ENCODE measurements around the gene ZIM2.

Gene ZIM2

DNA sequence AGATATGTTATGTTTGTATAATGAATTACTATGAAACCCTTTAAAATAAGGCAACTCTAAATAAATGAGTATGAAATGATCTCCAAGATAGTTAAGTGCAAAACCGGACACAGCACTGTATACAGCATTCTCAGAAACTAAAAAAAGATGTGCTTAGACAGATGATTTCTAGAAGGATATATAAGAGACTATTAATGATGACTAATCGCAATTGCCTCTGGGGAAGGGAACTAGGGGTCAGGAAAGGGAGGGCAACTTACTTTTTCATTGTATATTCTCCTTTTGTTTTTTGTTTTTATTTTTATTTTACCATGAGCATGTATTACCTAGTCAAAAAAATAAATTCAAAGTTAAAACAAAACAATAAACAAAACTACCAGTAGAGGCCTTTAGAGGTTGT, 12.8 kb downstream of the ZIM2 start:
- H3K27ac ChIP-seq (ENCODE audit: low read depth, low read length), result no peak overlapping the region
- no peak overlapping the region for H2AFZ ChIP-seq (ENCODE audit: low read length, unreplicated experiment)
- no peaks in the 10 kb centered on the region for H3K79me2 ChIP-seq (ENCODE audit: control insufficient read depth, insufficient read depth, low read length, unreplicated experiment)
- H3K36me3 ChIP-seq (ENCODE audit: insufficient read depth, low read length), result no peaks in the 10 kb centered on the region
- H3K4me1 ChIP-seq (ENCODE audit: control insufficient read depth, insufficient read depth, low read length, unreplicated experiment), result no peaks in the 10 kb centered on the region
- no peaks in the 10 kb centered on the region for H3K27me3 ChIP-seq (ENCODE audit: insufficient read depth, low read length)
- H3K4me3 ChIP-seq (ENCODE audit: low read depth, low read length), result no peak overlapping the region

DNA sequence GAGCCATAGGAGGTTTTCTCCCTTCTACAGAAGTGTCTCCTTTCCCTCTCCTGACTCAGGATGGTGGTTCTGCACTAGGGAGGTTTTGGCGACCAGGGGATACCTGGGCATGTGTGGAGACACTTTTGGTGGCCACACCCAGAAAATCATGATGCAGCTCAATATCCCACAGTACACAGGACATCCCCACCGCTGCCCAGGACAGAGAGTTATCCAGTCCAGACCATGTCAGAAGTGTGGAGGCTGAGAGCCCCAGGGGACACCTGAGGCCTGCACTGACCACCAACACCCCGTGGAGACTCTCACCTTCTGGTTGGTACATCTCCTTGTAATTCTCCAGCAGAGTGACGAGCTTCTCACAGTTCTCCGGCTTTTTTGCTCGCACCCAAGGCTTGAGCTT, 16.6 kb downstream of the ZIM2 start:
- Histone ChIP-seq H3K4me3 (ENCODE audit: low read depth, low read length) (no peak overlapping the region), H2AFZ (ENCODE audit: low read length, unreplicated experiment) (no peak overlapping the region), H3K4me1 (ENCODE audit: control insufficient read depth, insufficient read depth, low read length, unreplicated experiment) (no peaks in the 10 kb centered on the region), H3K36me3 (ENCODE audit: insufficient read depth, low read length) (no peaks in the 10 kb centered on the region), H3K27ac (ENCODE audit: low read depth, low read length) (no peak overlapping the region), H3K79me2 (ENCODE audit: control insufficient read depth, insufficient read depth, low read length, unreplicated experiment) (no peaks in the 10 kb centered on the region), H3K27me3 (ENCODE audit: insufficient read depth, low read length) (no peaks in the 10 kb centered on the region)

DNA sequence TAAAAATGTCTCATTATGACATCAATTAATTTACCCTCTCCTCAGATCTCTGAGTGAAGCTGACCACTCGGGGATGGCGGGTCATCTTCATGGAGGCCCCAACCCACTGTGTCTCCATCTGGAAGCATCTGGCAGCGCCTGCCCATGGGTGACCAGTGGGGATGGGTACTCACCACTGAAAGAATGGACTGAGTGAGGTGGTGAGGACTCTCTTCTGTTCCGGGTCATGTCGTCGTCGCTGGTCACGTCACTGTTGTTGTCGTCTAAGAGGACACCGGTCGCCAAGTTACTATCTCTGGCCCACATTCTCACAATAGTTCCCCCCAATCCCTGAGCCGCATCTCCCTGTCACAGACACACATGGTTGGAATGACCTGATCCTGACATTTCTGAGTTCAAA, 17.1 kb downstream of the ZIM2 start:
- Histone ChIP-seq H3K27me3 (ENCODE audit: insufficient read depth, low read length) (no peaks in the 10 kb centered on the region), H3K79me2 (ENCODE audit: control insufficient read depth, insufficient read depth, low read length, unreplicated experiment) (no peaks in the 10 kb centered on the region), H3K27ac (ENCODE audit: low read depth, low read length) (no peak overlapping the region), H2AFZ (ENCODE audit: low read length, unreplicated experiment) (no peak overlapping the region), H3K4me1 (ENCODE audit: control insufficient read depth, insufficient read depth, low read length, unreplicated experiment) (no peaks in the 10 kb centered on the region), H3K36me3 (ENCODE audit: insufficient read depth, low read length) (no peaks in the 10 kb centered on the region), H3K4me3 (ENCODE audit: low read depth, low read length) (no peak overlapping the region)

DNA sequence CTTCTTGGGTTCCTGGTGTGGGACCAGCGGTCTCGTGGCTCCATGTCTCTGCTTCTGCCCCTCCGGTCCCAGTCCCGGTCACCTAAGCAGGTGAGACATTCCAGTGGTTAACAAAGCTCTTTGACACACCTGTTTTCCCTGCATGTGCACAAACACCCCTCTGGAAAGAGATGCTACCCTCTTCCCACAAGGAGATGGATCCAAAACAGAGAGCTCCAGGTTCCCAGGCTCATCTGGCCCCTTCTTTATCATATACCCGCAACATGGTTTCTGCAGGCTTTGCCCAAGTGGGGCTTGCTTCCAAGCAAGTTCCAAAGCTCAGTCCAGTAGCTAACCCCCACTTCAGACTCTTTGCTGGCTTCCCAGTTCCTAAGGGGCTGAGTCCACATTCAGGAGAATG, 17.8 kb downstream of the ZIM2 start:
- Histone ChIP-seq H3K27ac (ENCODE audit: low read depth, low read length) (no peak overlapping the region), H3K27me3 (ENCODE audit: insufficient read depth, low read length) (no peaks in the 10 kb centered on the region), H3K4me3 (ENCODE audit: low read depth, low read length) (no peak overlapping the region), H3K36me3 (ENCODE audit: insufficient read depth, low read length) (no peaks in the 10 kb centered on the region), H3K79me2 (ENCODE audit: control insufficient read depth, insufficient read depth, low read length, unreplicated experiment) (no peaks in the 10 kb centered on the region), H2AFZ (ENCODE audit: low read length, unreplicated experiment) (no peak overlapping the region), H3K4me1 (ENCODE audit: control insufficient read depth, insufficient read depth, low read length, unreplicated experiment) (no peaks in the 10 kb centered on the region)

DNA sequence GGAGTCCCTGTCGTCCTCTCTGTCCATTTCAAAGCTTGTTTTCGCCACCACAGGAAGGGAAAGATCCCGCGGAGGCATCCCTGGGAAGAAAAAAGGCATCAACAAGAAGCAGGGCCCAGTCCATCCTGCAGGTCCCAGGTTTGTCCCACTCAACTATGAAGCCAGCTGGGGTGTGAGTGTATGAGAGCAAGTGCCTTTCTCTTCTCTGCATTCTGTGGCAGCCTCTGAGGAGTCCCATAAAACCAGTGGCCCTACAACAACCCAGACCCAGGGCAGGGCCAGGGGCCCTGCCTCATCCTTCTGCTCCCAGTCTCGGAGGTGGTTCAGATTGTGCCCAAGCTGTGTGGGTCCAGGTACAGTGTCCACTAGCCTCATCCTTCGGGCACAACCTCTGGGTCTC, 18.9 kb downstream of the ZIM2 start:
- no peak overlapping the region for H3K4me3 ChIP-seq (ENCODE audit: low read depth, low read length)
- H3K27ac ChIP-seq (ENCODE audit: low read depth, low read length), result no peak overlapping the region
- H3K79me2 ChIP-seq (ENCODE audit: control insufficient read depth, insufficient read depth, low read length, unreplicated experiment), result no peaks in the 10 kb centered on the region
- no peaks in the 10 kb centered on the region for H3K4me1 ChIP-seq (ENCODE audit: control insufficient read depth, insufficient read depth, low read length, unreplicated experiment)
- H2AFZ ChIP-seq (ENCODE audit: low read length, unreplicated experiment), result no peak overlapping the region
- H3K27me3 ChIP-seq (ENCODE audit: insufficient read depth, low read length), result no peaks in the 10 kb centered on the region
- 0 out of 2 replicates have a peak, but pooled peaks cover 3% of the 10 kb centered on the region for H3K36me3 ChIP-seq (ENCODE audit: insufficient read depth, low read length)

DNA sequence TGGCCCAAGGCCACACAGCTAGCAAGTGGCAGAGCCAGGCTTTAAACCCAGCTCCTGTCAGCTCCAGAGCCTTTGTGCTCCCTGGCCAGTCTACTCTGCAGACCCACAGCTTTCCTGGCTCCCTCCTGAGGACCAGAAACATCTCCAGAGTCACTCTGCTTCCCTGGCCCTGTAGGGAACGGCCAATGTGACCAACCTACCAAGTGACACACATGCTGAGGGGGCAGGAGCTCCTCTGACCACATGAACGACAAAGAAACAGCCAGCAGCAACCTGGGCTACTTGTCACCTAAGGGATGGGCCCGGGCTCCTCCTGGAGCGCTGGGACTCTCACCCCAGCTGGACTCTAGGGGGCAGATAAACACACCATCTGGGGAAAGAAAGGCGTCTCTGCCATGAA, 19.3 kb downstream of the ZIM2 start:
- no peak overlapping the region for H3K4me3 ChIP-seq (ENCODE audit: low read depth, low read length)
- no peaks in the 10 kb centered on the region for H3K27me3 ChIP-seq (ENCODE audit: insufficient read depth, low read length)
- no peak overlapping the region for H2AFZ ChIP-seq (ENCODE audit: low read length, unreplicated experiment)
- H3K36me3 ChIP-seq (ENCODE audit: insufficient read depth, low read length), result 0 out of 2 replicates have a peak, but pooled peaks cover 3% of the 10 kb centered on the region
- H3K79me2 ChIP-seq (ENCODE audit: control insufficient read depth, insufficient read depth, low read length, unreplicated experiment), result no peaks in the 10 kb centered on the region
- H3K27ac ChIP-seq (ENCODE audit: low read depth, low read length), result no peak overlapping the region
- H3K4me1 ChIP-seq (ENCODE audit: control insufficient read depth, insufficient read depth, low read length, unreplicated experiment), result no peaks in the 10 kb centered on the region

DNA sequence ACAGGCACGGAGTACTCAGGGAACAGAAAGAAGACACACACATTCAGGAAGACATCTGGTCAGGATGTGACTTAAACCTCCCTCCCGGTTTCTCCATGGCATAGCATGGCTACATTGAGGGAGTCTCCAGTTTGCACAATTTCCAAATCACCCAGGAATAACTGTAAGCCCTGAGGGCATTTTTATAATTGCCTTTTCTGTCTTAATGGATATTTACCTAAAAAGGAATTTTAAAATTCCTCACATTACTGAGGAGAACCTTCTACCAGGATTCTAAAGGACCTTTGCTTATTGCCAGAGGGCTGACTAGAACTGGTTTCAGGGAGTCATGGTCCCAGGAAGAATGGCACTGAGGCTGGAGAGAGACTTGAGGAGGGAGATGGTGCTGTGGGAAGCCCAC, 21.4 kb downstream of the ZIM2 start:
- no peaks in the 10 kb centered on the region for H3K79me2 ChIP-seq (ENCODE audit: control insufficient read depth, insufficient read depth, low read length, unreplicated experiment)
- no peaks in the 10 kb centered on the region for H3K27me3 ChIP-seq (ENCODE audit: insufficient read depth, low read length)
- no peak overlapping the region for H3K27ac ChIP-seq (ENCODE audit: low read depth, low read length)
- H3K36me3 ChIP-seq (ENCODE audit: insufficient read depth, low read length), result 0 out of 2 replicates have a peak, but pooled peaks cover 3% of the 10 kb centered on the region
- H2AFZ ChIP-seq (ENCODE audit: low read length, unreplicated experiment), result no peak overlapping the region
- H3K4me3 ChIP-seq (ENCODE audit: low read depth, low read length), result no peak overlapping the region
- no peaks in the 10 kb centered on the region for H3K4me1 ChIP-seq (ENCODE audit: control insufficient read depth, insufficient read depth, low read length, unreplicated experiment)

DNA sequence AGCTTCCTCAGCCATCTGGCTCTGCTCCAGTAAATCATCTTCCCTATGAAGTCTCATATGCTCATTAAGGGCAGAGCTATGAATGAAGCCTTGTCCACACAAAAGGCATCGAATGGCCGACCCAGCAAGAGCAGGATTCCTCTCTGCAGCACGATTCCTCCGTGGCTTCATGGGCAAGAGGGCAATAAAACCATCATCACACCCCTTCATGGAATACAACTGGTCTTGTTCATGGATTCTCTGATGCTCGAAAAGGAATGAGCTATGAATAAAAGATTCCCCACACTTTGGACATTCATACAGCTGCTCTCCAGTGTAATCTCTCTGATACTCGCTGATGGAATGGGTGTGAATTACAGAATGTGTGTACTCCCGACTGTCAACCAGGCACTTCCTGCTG, 25.9 kb downstream of the ZIM2 start:
- no peak overlapping the region for H2AFZ ChIP-seq (ENCODE audit: low read length, unreplicated experiment)
- H3K27me3 ChIP-seq (ENCODE audit: insufficient read depth, low read length), result no peaks in the 10 kb centered on the region
- H3K4me3 ChIP-seq (ENCODE audit: low read depth, low read length), result no peak overlapping the region
- no peaks in the 10 kb centered on the region for H3K4me1 ChIP-seq (ENCODE audit: control insufficient read depth, insufficient read depth, low read length, unreplicated experiment)
- 0 out of 2 replicates have a peak, but pooled peaks cover 3% of the 10 kb centered on the region for H3K36me3 ChIP-seq (ENCODE audit: insufficient read depth, low read length)
- H3K27ac ChIP-seq (ENCODE audit: low read depth, low read length), result no peak overlapping the region
- H3K79me2 ChIP-seq (ENCODE audit: control insufficient read depth, insufficient read depth, low read length, unreplicated experiment), result no peaks in the 10 kb centered on the region

DNA sequence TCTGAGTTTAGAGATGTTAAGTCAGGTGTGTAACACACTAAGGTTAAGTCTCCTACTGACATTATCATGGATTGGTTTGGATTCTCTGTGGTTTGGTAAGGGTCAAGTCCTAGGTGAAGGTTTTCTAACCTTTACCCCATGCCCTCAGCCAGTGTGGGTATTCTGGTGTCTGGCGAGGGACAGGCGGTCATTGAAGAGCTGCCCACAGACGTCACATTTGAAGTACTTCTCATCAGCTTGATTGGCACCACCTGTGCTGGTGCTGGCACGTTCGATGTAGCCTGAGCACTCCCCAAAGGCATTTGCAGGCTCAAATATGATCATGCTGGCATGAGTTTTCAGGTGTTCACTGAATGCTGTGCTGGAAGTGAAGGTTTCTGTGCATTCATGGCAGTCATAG, 27.0 kb downstream of the ZIM2 start:
- Histone ChIP-seq H3K4me1 (ENCODE audit: control insufficient read depth, insufficient read depth, low read length, unreplicated experiment) (no peaks in the 10 kb centered on the region), H3K27me3 (ENCODE audit: insufficient read depth, low read length) (no peaks in the 10 kb centered on the region), H2AFZ (ENCODE audit: low read length, unreplicated experiment) (no peak overlapping the region), H3K36me3 (ENCODE audit: insufficient read depth, low read length) (0 out of 2 replicates have a peak, but pooled peaks cover 3% of the 10 kb centered on the region), H3K4me3 (ENCODE audit: low read depth, low read length) (no peak overlapping the region), H3K79me2 (ENCODE audit: control insufficient read depth, insufficient read depth, low read length, unreplicated experiment) (no peaks in the 10 kb centered on the region), H3K27ac (ENCODE audit: low read depth, low read length) (no peak overlapping the region)

DNA sequence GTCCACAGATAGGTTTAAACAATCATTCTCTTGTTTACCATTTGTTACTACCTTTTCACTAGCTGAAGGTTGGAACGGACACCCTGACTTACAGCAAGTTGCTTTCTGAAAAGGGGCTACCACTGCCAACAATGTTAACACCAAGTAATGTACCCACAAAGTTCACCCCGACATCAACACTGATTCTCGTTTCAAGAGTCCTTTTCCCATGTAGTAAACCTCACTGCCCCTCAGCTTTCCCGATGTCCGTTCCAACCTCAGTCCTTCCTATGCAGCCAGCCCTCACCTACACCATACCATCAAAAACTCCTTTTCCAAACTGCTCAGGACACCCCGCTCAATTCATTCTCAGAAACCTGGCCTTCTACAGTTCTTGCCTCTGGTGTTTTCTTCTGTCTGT, 29.0 kb downstream of the ZIM2 start:
- H3K4me1 ChIP-seq (ENCODE audit: control insufficient read depth, insufficient read depth, low read length, unreplicated experiment), result no peaks in the 10 kb centered on the region
- no peak overlapping the region for H2AFZ ChIP-seq (ENCODE audit: low read length, unreplicated experiment)
- H3K4me3 ChIP-seq (ENCODE audit: low read depth, low read length), result no peak overlapping the region
- no peaks in the 10 kb centered on the region for H3K27me3 ChIP-seq (ENCODE audit: insufficient read depth, low read length)
- H3K79me2 ChIP-seq (ENCODE audit: control insufficient read depth, insufficient read depth, low read length, unreplicated experiment), result no peaks in the 10 kb centered on the region
- H3K36me3 ChIP-seq (ENCODE audit: insufficient read depth, low read length), result no peaks in the 10 kb centered on the region
- no peak overlapping the region for H3K27ac ChIP-seq (ENCODE audit: low read depth, low read length)

DNA sequence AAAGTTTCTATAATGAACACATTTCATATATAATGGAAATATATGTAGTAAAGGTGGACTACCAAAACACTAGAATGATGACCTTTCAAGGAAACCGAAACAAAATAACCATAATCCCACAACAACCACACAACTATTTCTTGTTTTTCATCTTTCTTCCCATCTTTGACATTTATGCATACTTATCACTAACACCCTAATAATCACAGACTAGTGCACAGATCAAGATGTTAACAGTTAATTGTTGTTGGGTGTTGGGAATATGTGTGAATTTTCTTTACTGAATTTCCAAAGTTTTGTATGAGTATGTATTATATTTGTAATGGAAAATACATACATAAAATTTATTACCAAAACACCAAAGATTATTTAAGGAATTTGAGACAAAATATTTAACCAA, 30.3 kb downstream of the ZIM2 start:
- no peak overlapping the region for H2AFZ ChIP-seq (ENCODE audit: low read length, unreplicated experiment)
- no peaks in the 10 kb centered on the region for H3K79me2 ChIP-seq (ENCODE audit: control insufficient read depth, insufficient read depth, low read length, unreplicated experiment)
- H3K27ac ChIP-seq (ENCODE audit: low read depth, low read length), result no peak overlapping the region
- no peaks in the 10 kb centered on the region for H3K27me3 ChIP-seq (ENCODE audit: insufficient read depth, low read length)
- H3K36me3 ChIP-seq (ENCODE audit: insufficient read depth, low read length), result no peaks in the 10 kb centered on the region
- no peaks in the 10 kb centered on the region for H3K4me1 ChIP-seq (ENCODE audit: control insufficient read depth, insufficient read depth, low read length, unreplicated experiment)
- no peak overlapping the region for H3K4me3 ChIP-seq (ENCODE audit: low read depth, low read length)

Data from ACC112 (cell line).